HEK293 (cell line): ENCODE measurements around the gene CYP24A1.

Experiments
- CTCF ChIA-PET: fragments of 350-600 bp; formaldehyde crosslinking; extraction: SDS; loops from one replicate; lab custom pipeline; 2021; ENCODE audit warnings: antibody characterized with exemption; lab: Yijun Ruan, JAX
- POLR2A ChIA-PET: fragments of 300-600 bp; formaldehyde crosslinking; extraction: SDS; loops from one replicate; lab custom pipeline; 2020; ENCODE audit warnings: antibody characterized with exemption, inconsistent platforms; lab: Yijun Ruan, JAX
- H3K27ac ChIP-seq: fragments of 200-500 bp; sonication (Bioruptor generic); 2 replicates; pipeline ENCODE4 v1.5.1; 2014; ENCODE audit warnings: low read depth, low read length, control low read depth, inconsistent platforms; ENCODE audit errors: extremely low read depth
- H3K36me3 ChIP-seq, 2 experiments: fragments of 200-500 bp in 1 of 2; sonication (Bioruptor generic) in 1 of 2; 1 replicate in 1 of 2; 2 replicates in 1 of 2; pipeline ENCODE4 v1.5.1; 2014 to 2017; ENCODE audit warnings: inconsistent platforms in 2 of 2, low read length in 2 of 2; ENCODE audit not compliant: control insufficient read depth in 2 of 2, insufficient read depth in 1 of 2
- H3K4me1 ChIP-seq: fragments of 200-500 bp; sonication (Bioruptor generic); 2 replicates; pipeline ENCODE4 v1.5.1; 2014; ENCODE audit warnings: mild to moderate bottlenecking, low read length, inconsistent platforms; ENCODE audit not compliant: control insufficient read depth, insufficient read depth
- H3K4me3 ChIP-seq: 2 replicates; pipeline ENCODE4 v1.5.1; 2011; ENCODE audit warnings: low read depth, mild to moderate bottlenecking, control low read depth, low read length, moderate library complexity
- H3K9me3 ChIP-seq: fragments of 200-500 bp; sonication (Bioruptor generic); 2 replicates; pipeline ENCODE4 v1.5.1; 2014; ENCODE audit warnings: low read depth, low read length, inconsistent platforms; ENCODE audit not compliant: control insufficient read depth, insufficient read depth
- BCL11B ChIP-seq: fragments of 450-650 bp; formaldehyde crosslinking; IDR thresholded peaks from 2 replicates; pipeline ENCODE4 v1.5.1; 2016; ENCODE audit warnings: low read depth, missing biosample characterization, missing genetic modification characterization
- FEZF1 ChIP-seq: fragments of 450-650 bp; formaldehyde crosslinking; IDR thresholded peaks from 2 replicates; pipeline ENCODE4 v1.5.1; 2016; ENCODE audit warnings: missing biosample characterization, missing genetic modification characterization
- OSR2 ChIP-seq: fragments of 450-650 bp; formaldehyde crosslinking; IDR thresholded peaks from 2 replicates; pipeline ENCODE4 v1.5.1; 2016; ENCODE audit warnings: missing biosample characterization, missing genetic modification characterization
- PRDM2 ChIP-seq: fragments of 450-650 bp; formaldehyde crosslinking; IDR thresholded peaks from 2 replicates; pipeline ENCODE4 v1.5.1; 2016; ENCODE audit warnings: missing biosample characterization, missing genetic modification characterization, borderline replicate concordance
- PRDM4 ChIP-seq: fragments of 450-650 bp; formaldehyde crosslinking; IDR thresholded peaks from 2 replicates; pipeline ENCODE4 v1.5.1; 2017; ENCODE audit warnings: missing biosample characterization, missing genetic modification characterization
- SCRT1 ChIP-seq: fragments of 450-650 bp; formaldehyde crosslinking; IDR thresholded peaks from 2 replicates; pipeline ENCODE4 v1.5.1; 2016; ENCODE audit warnings: missing biosample characterization, missing genetic modification characterization, borderline replicate concordance
- ZBTB17 ChIP-seq: fragments of 450-650 bp; formaldehyde crosslinking; IDR thresholded peaks from 2 replicates; pipeline ENCODE4 v1.5.1; 2016; ENCODE audit warnings: missing biosample characterization, missing genetic modification characterization
- ZBTB44 ChIP-seq: fragments of 450-650 bp; IDR thresholded peaks from 2 replicates; pipeline ENCODE4 v1.5.1; 2018; ENCODE audit warnings: missing biosample characterization, mild to moderate bottlenecking, missing genetic modification characterization
- ZBTB48 ChIP-seq: fragments of 450-650 bp; formaldehyde crosslinking; IDR thresholded peaks from 2 replicates; pipeline ENCODE4 v1.5.1; 2016; ENCODE audit warnings: missing biosample characterization, missing genetic modification characterization
- ZFP3 ChIP-seq: fragments of 450-650 bp; formaldehyde crosslinking; IDR thresholded peaks from 2 replicates; pipeline ENCODE4 v1.5.1; 2016; ENCODE audit warnings: low read depth, missing biosample characterization, missing genetic modification characterization
- ZNF19 ChIP-seq: fragments of 450-650 bp; formaldehyde crosslinking; IDR thresholded peaks from 2 replicates; pipeline ENCODE4; 2016; ENCODE audit warnings: missing biosample characterization, missing genetic modification characterization, low read depth
- ZNF211 ChIP-seq: fragments of 450-650 bp; formaldehyde crosslinking; IDR thresholded peaks from 2 replicates; pipeline ENCODE4 v1.5.1; 2016; ENCODE audit warnings: low read depth, missing biosample characterization, missing genetic modification characterization
- ZNF266 ChIP-seq: fragments of 450-650 bp; formaldehyde crosslinking; IDR thresholded peaks from 2 replicates; pipeline ENCODE4 v1.5.1; 2016; ENCODE audit warnings: missing biosample characterization, missing genetic modification characterization, low read depth
- ZNF280C ChIP-seq: fragments of 450-650 bp; formaldehyde crosslinking; IDR thresholded peaks from 2 replicates; pipeline ENCODE4 v1.5.1; 2016; ENCODE audit warnings: missing biosample characterization, missing genetic modification characterization
- ZNF324 ChIP-seq: fragments of 450-650 bp; formaldehyde crosslinking; IDR thresholded peaks from 2 replicates; pipeline ENCODE4 v1.5.1; 2016; ENCODE audit warnings: missing biosample characterization, missing genetic modification characterization
- ZNF335 ChIP-seq: fragments of 450-650 bp; formaldehyde crosslinking; conservative IDR thresholded peaks from 2 replicates; pipeline ENCODE4 v1.5.1; 2016; ENCODE audit warnings: missing biosample characterization, missing genetic modification characterization
- ZNF624 ChIP-seq: fragments of 450-650 bp; formaldehyde crosslinking; IDR thresholded peaks from 2 replicates; pipeline ENCODE4 v1.5.1; 2017; ENCODE audit warnings: missing biosample characterization, missing genetic modification characterization
- ZNF776 ChIP-seq: fragments of 450-650 bp; formaldehyde crosslinking; IDR thresholded peaks from 2 replicates; pipeline ENCODE4 v1.5.0; 2017; ENCODE audit warnings: missing biosample characterization, missing genetic modification characterization, borderline replicate concordance
- ZSCAN23 ChIP-seq: fragments of 450-650 bp; formaldehyde crosslinking; IDR thresholded peaks from 2 replicates; pipeline ENCODE4 v1.5.1; 2016; ENCODE audit warnings: missing biosample characterization, missing genetic modification characterization
- TF ChIP-seq, protein P1 (sequence below): fragments of 450-650 bp; formaldehyde crosslinking; IDR thresholded peaks from 2 replicates; pipeline ENCODE4 v1.5.1; 2016; ENCODE audit warnings: missing biosample characterization, missing genetic modification characterization

Gene CYP24A1

DNA sequence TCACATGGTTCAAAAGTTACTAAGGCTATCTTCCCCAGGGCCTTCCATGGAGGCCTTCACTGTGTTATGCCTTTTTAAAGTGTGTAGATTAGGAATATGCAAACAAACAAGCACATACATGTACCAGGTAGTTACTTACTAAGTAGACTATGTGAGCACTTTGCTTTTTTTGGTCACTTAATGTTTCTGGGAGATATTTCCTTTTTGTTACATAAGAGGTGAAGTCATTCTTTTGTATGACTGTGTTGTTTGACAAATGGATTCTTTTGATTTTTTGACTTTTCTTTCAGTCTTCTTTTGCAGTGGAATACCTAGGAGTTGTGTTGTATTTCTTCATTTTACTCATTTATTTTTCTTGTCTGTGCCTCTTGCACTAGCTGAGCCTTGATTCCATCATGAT lies 63.7 kb downstream of the CYP24A1 start (continued):
- no peak for TF ChIP-seq FEZF1 (tag by site-specific recombination)
- TF ChIP-seq ZBTB48, result no peak
- TF ChIP-seq PRDM2 (tag by site-specific recombination), result no peak
- TF ChIP-seq ZNF324 (tag by site-specific recombination), result no peak

GRCh38 chr20:54108817-54109216 lies 65.0 kb downstream of the CYP24A1 start:
- no peaks in the 10 kb centered on the region for H3K36me3 ChIP-seq
- no peaks in the 10 kb centered on the region for H3K9me3 ChIP-seq
- ChIA-PET POLR2A (no interaction called here), CTCF (interaction anchor here (0.7 to 1.3 kb wide), 3 partner anchors 12 to 89 kb away, joined by 3 to 4 read pairs (median 3); no protein-coding TSS in a partner anchor)
- no peak overlapping the region for H3K4me3 ChIP-seq
- TF ChIP-seq ZNF335 (no peak), ZFP3 (tag by site-specific recombination) (no peak), ZNF280C (tag by site-specific recombination) (no peak), ZSCAN23 (tag by site-specific recombination) (no peak), ZNF266 (tag by site-specific recombination) (no peak), OSR2 (tag by site-specific recombination) (no peak), ZNF776 (no peak), ZNF211 (tag by site-specific recombination) (no peak), ZNF624 (tag by site-specific recombination) (no peak), BCL11B (tag by site-specific recombination) (no peak)
- TF ChIP-seq, protein P1, sequence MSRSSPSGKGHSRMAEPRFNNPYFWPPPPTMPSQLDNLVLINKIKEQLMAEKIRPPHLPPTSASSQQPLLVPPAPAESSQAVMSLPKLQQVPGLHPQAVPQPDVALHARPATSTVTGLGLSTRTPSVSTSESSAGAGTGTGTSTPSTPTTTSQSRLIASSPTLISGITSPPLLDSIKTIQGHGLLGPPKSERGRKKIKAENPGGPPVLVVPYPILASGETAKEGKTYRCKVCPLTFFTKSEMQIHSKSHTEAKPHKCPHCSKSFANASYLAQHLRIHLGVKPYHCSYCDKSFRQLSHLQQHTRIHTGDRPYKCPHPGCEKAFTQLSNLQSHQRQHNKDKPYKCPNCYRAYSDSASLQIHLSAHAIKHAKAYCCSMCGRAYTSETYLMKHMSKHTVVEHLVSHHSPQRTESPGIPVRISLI (tag by site-specific recombination), result no peak
- H3K4me1 ChIP-seq, result no peaks in the 10 kb centered on the region
- no peak overlapping the region for H3K27ac ChIP-seq

GRCh38 chr20:54108326-54108642 lies 65.5 kb downstream of the CYP24A1 start:
- no peaks in the 10 kb centered on the region for H3K9me3 ChIP-seq
- H3K4me3 ChIP-seq, result no peak overlapping the region
- H3K36me3 ChIP-seq, result no peaks in the 10 kb centered on the region
- H3K27ac ChIP-seq, result no peak overlapping the region
- POLR2A ChIA-PET, result no interaction called here
- CTCF ChIA-PET, result no interaction called here
- H3K4me1 ChIP-seq, result no peaks in the 10 kb centered on the region
- TF ChIP-seq ZBTB44 (tag by site-specific recombination) (no peak), PRDM4 (no peak), ZNF19 (no peak), ZBTB17 (no peak), SCRT1 (tag by site-specific recombination) (no peak)
